Right cardiac atrium (tissue), 5 donors: Measurements from ENCODE around the gene DNAJC6. TPM values are rescaled to one million over a fixed set of nuclear protein-coding genes. Genes with fewer than 3 reads are reported as not detected.
A peak's percentile ranks its signal among the peaks of the same experiment; 100 is the strongest.
"Not testable (repeated sequence)": the region's sequence is repeated elsewhere in the genome, so short reads cannot be mapped to it uniquely, and the experiment has no call there.

ENCODE experiments used
- ATAC-seq, 2 donors: fragments of 200-7000 bp; cut with Tn5 transposase; one replicate each; pipeline versions ENCODE4 v1.8.0 to v1.9.1; 2020; ENCODE audit warnings: moderate library complexity in 2 of 2, mild to moderate bottlenecking in 1 of 2
- DNase-seq, 3 donors: peaks; one replicate each; pipeline ENCODE4 v3.0.0-alpha.2; 2020
- H3K27ac ChIP-seq: one replicate; pipeline ENCODE4 v1.5.1; 2013; ENCODE audit warnings: mild to moderate bottlenecking, low read length, control low read depth, moderate library complexity
- H3K27me3 ChIP-seq: one replicate; pipeline ENCODE4 v1.6.1; 2013; ENCODE audit not compliant: control insufficient read depth, insufficient read depth
- H3K4me1 ChIP-seq: one replicate; pipeline ENCODE4 v1.6.1; 2013; ENCODE audit warnings: low read length; ENCODE audit not compliant: control insufficient read depth, insufficient read depth
- H3K4me3 ChIP-seq: one replicate; pipeline ENCODE4 v1.5.1; 2013; ENCODE audit warnings: low read length, control low read depth
- H3K9me3 ChIP-seq: one replicate; pipeline ENCODE4 v1.6.1; 2013; ENCODE audit warnings: low read length; ENCODE audit not compliant: control insufficient read depth
- WGBS: extraction: QIAGEN DNeasy Blood & Tissue Kit; methylation state at CpG from one replicate; pipeline ENCODE4 v1.1.7; 2013; 5-methylcytosine and 5-hydroxymethylcytosine counted together
- intact Hi-C, 4 donors: fragments of 100-400 bp; cut with DNase I; formaldehyde crosslinking; loops; one replicate each; pipeline versions ENCODE4 v1.11.0 to v1.14.0; 2022 to 2023
- polyA plus RNA-seq: library from polyadenylated mRNA; stranded (reverse); fragments of 200-250 nt; gene quantifications from one replicate; pipeline ENCODE4 v1.2.3, GENCODE V29; 2013
- total RNA-seq, 4 donors: library from RNA; stranded (reverse); fragmentation: NEBNext Ultra II Directional; extraction: Animal tissue kit (Norgen Biotek cat#: 25700); gene quantifications; one replicate each; pipeline ENCODE4 v1.2.1, GENCODE V29; 2021
- donor health status: healthy with polysubstance abuse.
- donor health status: DM: no; HTN: yes; CAD: no.
- donor health status: DM: no; HTN: no; CAD: no.
- donor health status: DM: no; HTN: yes; CAD: no; lungs with severe emphysema.
- donor health status: DM: yes; HTN: yes; CAD: no.

The DNAJC6 gene
- total and polyA plus RNA-seq, 5 donors: 6.1 to 26.8 (median 23.4) TPM

DNA sequence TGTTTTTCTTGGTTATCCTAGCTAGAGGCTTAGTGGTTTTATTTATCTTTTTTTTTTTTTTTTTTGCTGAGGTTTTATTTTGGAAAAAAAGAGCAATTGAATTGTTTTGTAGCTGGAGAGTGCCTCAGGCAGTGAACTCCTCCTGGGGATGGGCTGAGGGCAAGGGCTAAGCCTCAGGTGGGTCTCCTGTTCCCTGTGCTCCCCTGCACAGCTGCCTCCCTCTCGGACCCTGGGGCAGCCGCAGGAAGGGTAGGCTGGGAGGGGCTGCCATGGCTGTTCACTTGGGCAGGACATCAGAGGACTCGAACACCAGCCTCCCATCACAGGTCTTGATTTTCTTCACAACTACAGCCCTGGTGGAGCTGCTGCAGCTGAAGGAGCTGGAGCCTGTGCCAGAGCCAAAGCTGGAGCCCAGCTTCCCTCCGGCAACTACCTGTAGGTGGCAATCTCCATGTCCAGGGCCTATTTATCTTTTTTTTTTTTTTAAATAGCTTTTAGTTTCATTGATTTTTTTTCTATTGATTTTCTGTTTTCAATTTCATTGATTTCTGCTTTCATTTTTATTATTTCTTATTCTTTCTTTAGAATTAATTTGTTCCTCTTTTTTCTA is 140.0 kb downstream of the DNAJC6 start:
- WGBS: 90% methylated on average over 4 of the region's 4 CpGs
- no peaks in the 10 kb centered on the region for H3K27me3 ChIP-seq
- H3K4me3 ChIP-seq: no peak overlapping the region
- no peaks in the 10 kb centered on the region for H3K4me1 ChIP-seq
- H3K27ac ChIP-seq: no peak overlapping the region
- no peak for ATAC-seq
- DNase-seq: no peak
- intact Hi-C loops: no loop called here
- no peaks in the 10 kb centered on the region for H3K9me3 ChIP-seq

DNA sequence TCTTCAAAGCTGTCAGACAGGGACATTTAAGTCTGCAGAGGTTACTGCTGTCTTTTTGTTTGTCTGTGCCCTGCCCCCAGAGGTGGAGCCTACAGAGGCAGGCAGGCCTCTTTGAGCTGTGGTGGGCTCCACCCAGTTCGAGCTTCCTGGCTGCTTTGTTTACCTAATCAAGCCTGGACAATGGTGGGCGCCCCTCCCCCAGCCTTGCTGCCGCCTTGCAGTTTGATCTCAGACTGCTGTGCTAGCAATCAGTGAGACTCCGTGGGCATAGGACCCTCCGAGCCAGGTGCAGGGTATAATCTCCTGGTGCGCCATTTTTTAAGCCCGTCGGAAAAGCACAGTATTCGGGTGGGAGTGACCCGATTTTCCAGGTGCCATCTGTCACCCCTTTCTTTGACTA is 146.3 kb downstream of the DNAJC6 start:
- H3K4me3 ChIP-seq, H3K27ac ChIP-seq, H3K9me3 ChIP-seq, H3K4me1 ChIP-seq, ATAC-seq, H3K27me3 ChIP-seq, intact Hi-C loops: not testable (repeated sequence)
- WGBS: 77% methylated on average over 9 of the region's 10 CpGs
- DNase-seq: peak in 1 of 3 donors; percentile 15

DNA sequence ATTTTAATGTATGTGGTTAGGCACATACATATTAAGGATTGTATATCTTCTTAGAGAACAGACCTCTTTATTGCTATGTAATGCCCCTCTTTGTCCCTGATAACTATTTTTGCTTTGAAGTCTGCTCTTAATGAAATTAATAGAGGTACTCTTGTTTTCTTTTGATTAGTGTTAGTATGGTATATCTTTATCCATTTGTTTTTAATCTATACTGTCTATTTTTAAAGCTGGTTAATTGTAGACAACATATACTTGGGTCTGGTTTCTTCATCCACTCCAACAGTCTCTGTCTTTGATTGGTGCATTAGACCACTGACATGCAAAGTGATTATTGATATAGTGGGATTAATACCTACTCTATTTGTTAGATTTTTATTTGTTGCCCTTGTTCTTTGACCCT is 147.1 kb downstream of the DNAJC6 start:
- no peaks in the 10 kb centered on the region for H3K4me1 ChIP-seq
- intact Hi-C loops: no loop called here
- H3K4me3 ChIP-seq: no peak overlapping the region
- no peaks in the 10 kb centered on the region for H3K9me3 ChIP-seq
- DNase-seq: no peak
- H3K27ac ChIP-seq: no peak overlapping the region
- no peaks in the 10 kb centered on the region for H3K27me3 ChIP-seq
- no peak for ATAC-seq

- Histone ChIP-seq H3K27ac (no peak overlapping the region), H3K4me3 (no peak overlapping the region), H3K27me3 (no peaks in the 10 kb centered on the region), H3K9me3 (no peaks in the 10 kb centered on the region), H3K4me1 (no peaks in the 10 kb centered on the region)
- ATAC-seq: no peak
- DNase-seq: no peak
- intact Hi-C loops: no loop called here
Observed at GRCh38 chr1:65457868-65458267, 148.5 kb downstream of the DNAJC6 start.

DNA sequence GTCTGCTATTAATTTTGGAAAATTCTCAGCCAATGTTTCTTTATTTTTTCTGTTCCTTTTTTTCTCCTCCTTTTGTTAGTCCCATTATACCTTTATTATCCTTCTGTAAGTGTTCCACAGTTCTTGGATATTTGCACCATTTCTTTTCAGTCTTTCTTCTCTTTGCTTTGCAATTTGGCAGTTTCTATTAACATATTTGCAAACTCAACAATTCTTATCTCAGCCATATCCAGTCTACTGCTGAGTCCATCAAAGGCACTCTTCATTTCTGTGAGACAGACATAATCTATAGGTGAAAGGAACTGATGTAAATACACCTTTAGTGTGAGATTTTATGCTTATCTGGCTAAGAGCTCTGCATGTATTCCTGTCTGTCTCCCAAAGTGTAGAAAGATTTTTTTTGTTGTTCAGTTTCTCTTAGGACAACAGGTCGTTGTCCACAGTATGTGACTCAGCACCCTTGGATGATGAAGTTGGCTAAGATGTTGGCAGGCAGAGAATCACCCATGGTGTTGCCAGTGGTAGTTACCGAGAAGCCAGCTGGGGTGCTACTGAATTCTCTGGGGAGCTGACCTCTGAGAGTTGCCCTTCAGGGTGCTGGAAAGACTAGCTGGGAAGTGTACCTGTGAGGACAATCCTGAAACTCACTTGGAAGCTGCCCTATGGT is 149.5 kb downstream of the DNAJC6 start:
- peak in 1 of 2 donors; percentile 11 for ATAC-seq
- no peaks in the 10 kb centered on the region for H3K27me3 ChIP-seq
- no peaks in the 10 kb centered on the region for H3K4me1 ChIP-seq
- 68% methylated on average over 2 of the region's 2 CpGs for WGBS
- no peak for DNase-seq
- H3K4me3 ChIP-seq: no peak overlapping the region
- no peak overlapping the region for H3K27ac ChIP-seq
- H3K9me3 ChIP-seq: no peaks in the 10 kb centered on the region
- intact Hi-C loops: no loop called here

DNA sequence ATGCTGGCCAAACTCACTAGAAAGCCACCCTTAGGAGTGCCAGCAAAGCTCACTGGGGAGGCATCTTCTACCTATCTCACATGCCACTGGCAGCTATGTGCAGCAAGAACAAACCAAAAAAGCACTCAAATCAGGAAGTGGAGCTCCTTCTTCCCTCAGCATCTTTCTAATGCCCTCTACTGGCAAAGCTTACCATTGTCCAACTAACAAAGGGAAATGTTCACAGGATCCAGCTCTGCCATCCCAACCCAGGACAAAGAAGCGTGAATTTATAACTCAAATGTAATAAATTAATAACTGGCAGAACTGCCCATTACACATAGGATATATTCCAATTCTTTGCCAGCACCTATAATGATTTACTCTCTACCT is 150.0 kb downstream of the DNAJC6 start:
- H3K27ac ChIP-seq: no peak overlapping the region
- no peaks in the 10 kb centered on the region for H3K4me1 ChIP-seq
- no peaks in the 10 kb centered on the region for H3K9me3 ChIP-seq
- 81% methylated on average over 1 of the region's 1 CpG for WGBS
- intact Hi-C loops: no loop called here
- H3K27me3 ChIP-seq: no peaks in the 10 kb centered on the region
- ATAC-seq: peak in 1 of 2 donors; percentile 48
- H3K4me3 ChIP-seq: no peak overlapping the region
- DNase-seq: no peak

Other genes with a start within 250 kb of the DNAJC6 start
- gene AK4, start 161.3 kb upstream of the DNAJC6 start, total RNA-seq: 100 to 1,000 TPM in 1 of 4 donors, 10 to 100 TPM in 3; 75.1 to 102 (median 90.8) TPM
- 31.2 TPM for gene AK4, start 161.3 kb upstream of the DNAJC6 start, polyA plus RNA-seq
- 10 to 100 TPM; 10.2 to 27.3 (median 16.2) TPM for gene LEPR, start 111.1 kb downstream of the DNAJC6 start, total RNA-seq
- 3.9 TPM for gene LEPR, start 111.1 kb downstream of the DNAJC6 start, polyA plus RNA-seq
- gene LEPROT, start 111.1 kb downstream of the DNAJC6 start, total RNA-seq: 10 to 100 TPM; 52.8 to 59.1 (median 57.1) TPM
- gene LEPROT, start 111.1 kb downstream of the DNAJC6 start, polyA plus RNA-seq: 33.0 TPM